Uterus (tissue), 4 donors: Measurements from ENCODE around the gene EED. TPM values are rescaled to one million over a fixed set of nuclear protein-coding genes. Genes with fewer than 3 reads are reported as not detected.

ENCODE experiments used
- DNase-seq, 2 donors: peaks; one replicate each; pipeline ENCODE4 v3.0.0-alpha.2; 2019 to 2020
- H3K27ac ChIP-seq, 2 donors: fragments of 200-600 bp; sonication (generic); 1 replicate in 1 of 2; 2 replicates in 1 of 2; pipeline ENCODE4 v1.5.1; 2016 to 2018
- H3K27me3 ChIP-seq, 2 donors: fragments of 200-600 bp; sonication (generic); one replicate each; pipeline ENCODE4 v1.5.1; 2018 to 2019; ENCODE audit warnings: control low read depth in 1 of 2
- H3K36me3 ChIP-seq, 2 donors: fragments of 200-600 bp; sonication (generic); one replicate each; pipeline ENCODE4 v1.5.1; 2019; ENCODE audit warnings: control low read depth in 1 of 2
- H3K4me1 ChIP-seq, 2 donors: fragments of 200-600 bp; sonication (generic); one replicate each; pipeline ENCODE4 v1.5.1; 2018 to 2019; ENCODE audit warnings: control low read depth in 1 of 2
- H3K4me3 ChIP-seq, 2 donors: fragments of 200-600 bp; sonication (generic); 1 replicate in 1 of 2; 2 replicates in 1 of 2; pipeline ENCODE4 v1.5.1; 2018 to 2019; ENCODE audit warnings: mild to moderate bottlenecking in 1 of 2
- H3K9me3 ChIP-seq, 2 donors: fragments of 200-600 bp; sonication (generic); one replicate each; pipeline ENCODE4 v1.5.1; 2019; ENCODE audit warnings: control low read depth in 1 of 2
- POLR2A ChIP-seq, 2 donors: fragments of 450-650 bp; IDR thresholded peaks; one replicate each; pipeline ENCODE4 v1.6.1; 2016; ENCODE audit warnings: antibody characterized with exemption in 2 of 2, mild to moderate bottlenecking in 1 of 2, moderate library complexity in 1 of 2
- intact Hi-C: fragments of 100-400 bp; cut with DNase I; formaldehyde crosslinking; loops from one replicate; pipeline ENCODE4 v1.15.1; 2023; ENCODE audit warnings: low total_unique reads
- total RNA-seq, 4 donors: library from RNA; depleted of rRNA in 3 of 4; stranded (reverse); fragments of >200 nt in 3 of 4; gene quantifications; one replicate each; pipeline versions ENCODE4 v1.1.0 to v1.2.4, GENCODE V29; 2014 to 2023
- TF ChIP-seq, protein P1 (sequence below), 4 experiments: fragments of 200-600 bp in 2 of 4; fragments of 450-650 bp in 2 of 4; sonication (generic) in 2 of 4; IDR thresholded peaks; one replicate each; pipeline ENCODE4 v1.5.1; 2016 to 2019; ENCODE audit warnings: antibody characterized with exemption in 4 of 4, mild to moderate bottlenecking in 2 of 4, moderate library complexity in 1 of 4
- donor health status: DM: yes; HTN: yes; CAD: no.

Gene EED
- total RNA-seq, 4 donors from 2014 or later: 16.4 to 53.8 (median 31.3) TPM

DNA sequence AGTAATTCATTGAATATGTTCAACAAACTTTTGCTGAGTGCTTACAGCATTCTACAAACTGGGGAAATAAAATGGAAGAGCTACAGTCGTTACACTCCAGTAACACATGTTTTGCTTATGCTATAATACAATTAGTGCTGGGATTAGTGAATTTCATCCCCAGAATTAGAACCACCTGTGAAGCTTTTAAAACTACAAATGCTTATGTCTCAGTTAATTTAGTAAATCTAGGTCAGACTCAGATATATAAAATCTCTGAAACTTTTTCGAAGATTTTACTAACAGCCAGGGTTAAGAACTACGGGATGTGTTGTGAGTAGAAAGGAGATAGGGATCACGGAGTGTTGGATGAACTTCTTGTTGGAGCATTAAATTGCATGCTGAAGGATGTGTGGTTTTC, 33.7 kb upstream of the EED start:
- no peak for TF ChIP-seq POLR2A (IDR thresholded peaks at IDR 0.05)
- TF ChIP-seq, protein P1, sequence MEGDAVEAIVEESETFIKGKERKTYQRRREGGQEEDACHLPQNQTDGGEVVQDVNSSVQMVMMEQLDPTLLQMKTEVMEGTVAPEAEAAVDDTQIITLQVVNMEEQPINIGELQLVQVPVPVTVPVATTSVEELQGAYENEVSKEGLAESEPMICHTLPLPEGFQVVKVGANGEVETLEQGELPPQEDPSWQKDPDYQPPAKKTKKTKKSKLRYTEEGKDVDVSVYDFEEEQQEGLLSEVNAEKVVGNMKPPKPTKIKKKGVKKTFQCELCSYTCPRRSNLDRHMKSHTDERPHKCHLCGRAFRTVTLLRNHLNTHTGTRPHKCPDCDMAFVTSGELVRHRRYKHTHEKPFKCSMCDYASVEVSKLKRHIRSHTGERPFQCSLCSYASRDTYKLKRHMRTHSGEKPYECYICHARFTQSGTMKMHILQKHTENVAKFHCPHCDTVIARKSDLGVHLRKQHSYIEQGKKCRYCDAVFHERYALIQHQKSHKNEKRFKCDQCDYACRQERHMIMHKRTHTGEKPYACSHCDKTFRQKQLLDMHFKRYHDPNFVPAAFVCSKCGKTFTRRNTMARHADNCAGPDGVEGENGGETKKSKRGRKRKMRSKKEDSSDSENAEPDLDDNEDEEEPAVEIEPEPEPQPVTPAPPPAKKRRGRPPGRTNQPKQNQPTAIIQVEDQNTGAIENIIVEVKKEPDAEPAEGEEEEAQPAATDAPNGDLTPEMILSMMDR (IDR thresholded peaks at IDR 0.05): no peak
- Histone ChIP-seq H3K27me3 (no peaks in the 10 kb centered on the region), H3K27ac (no peak overlapping the region), H3K9me3 (no peaks in the 10 kb centered on the region), H3K4me3 (no peak overlapping the region), H3K36me3 (no peaks in the 10 kb centered on the region), H3K4me1 (no peaks in the 10 kb centered on the region)
- intact Hi-C loops: no loop called here
- no peak for DNase-seq

DNA sequence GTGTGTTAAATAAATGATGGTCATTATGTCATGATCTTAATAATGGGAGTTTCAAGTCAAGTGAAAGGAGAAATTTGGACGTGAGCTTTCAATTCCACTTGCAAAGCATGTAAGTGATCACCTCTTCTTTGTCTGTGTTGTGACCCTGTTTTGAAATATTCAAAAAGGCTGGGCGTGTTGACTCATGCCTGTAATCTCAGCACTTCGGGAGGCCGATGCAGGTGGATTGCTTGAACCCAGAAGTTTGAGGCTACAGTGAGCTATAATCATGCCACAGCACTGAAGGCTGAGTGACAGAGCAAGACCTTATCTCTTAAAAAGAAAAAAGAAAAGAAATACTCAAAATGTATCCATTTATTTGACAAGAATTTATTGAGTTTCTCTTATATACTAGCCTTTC, 32.9 kb upstream of the EED start:
- Histone ChIP-seq H3K36me3 (no peaks in the 10 kb centered on the region), H3K4me3 (no peak overlapping the region), H3K27me3 (no peaks in the 10 kb centered on the region), H3K27ac (no peak overlapping the region), H3K9me3 (no peaks in the 10 kb centered on the region), H3K4me1 (no peaks in the 10 kb centered on the region)
- intact Hi-C loops: no loop called here
- TF ChIP-seq, protein P1 (IDR thresholded peaks at IDR 0.05): no peak
- no peak for TF ChIP-seq POLR2A (IDR thresholded peaks at IDR 0.05)
- no peak for DNase-seq

DNA sequence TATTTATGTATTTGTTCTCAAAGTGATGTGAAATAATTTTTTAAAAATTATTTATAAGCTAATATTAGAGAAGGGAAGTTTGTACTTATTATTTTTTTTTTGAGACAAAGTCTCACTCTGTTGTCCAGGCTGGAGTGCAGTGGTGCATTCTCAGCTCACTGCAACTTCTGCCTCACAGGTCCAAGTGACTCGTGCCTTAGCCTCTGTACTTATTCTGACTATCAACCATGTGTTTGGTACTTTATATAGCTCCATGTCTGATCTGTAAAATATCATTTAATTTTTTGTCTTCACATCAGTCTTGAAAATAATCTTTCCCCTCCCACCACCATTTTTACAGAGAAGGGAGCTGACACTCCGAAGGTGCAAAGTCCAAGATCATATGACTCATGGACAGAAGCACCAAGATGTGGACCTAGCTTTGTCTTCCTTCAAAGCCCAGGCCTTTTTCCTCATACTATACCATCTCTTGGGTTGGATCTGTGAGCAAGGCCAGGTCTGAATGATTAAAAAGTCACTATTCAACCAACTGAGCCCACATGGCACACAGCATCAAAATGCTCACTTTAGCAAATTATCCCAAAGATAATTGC, 32.4 kb upstream of the EED start:
- intact Hi-C loops: no loop called here
- Histone ChIP-seq H3K27ac (no peak overlapping the region), H3K9me3 (no peaks in the 10 kb centered on the region), H3K4me1 (no peaks in the 10 kb centered on the region), H3K27me3 (no peaks in the 10 kb centered on the region), H3K36me3 (no peaks in the 10 kb centered on the region), H3K4me3 (no peak overlapping the region)
- TF ChIP-seq POLR2A (IDR thresholded peaks at IDR 0.05): no peak
- TF ChIP-seq, protein P1 (IDR thresholded peaks at IDR 0.05): no peak
- no peak for DNase-seq

DNA sequence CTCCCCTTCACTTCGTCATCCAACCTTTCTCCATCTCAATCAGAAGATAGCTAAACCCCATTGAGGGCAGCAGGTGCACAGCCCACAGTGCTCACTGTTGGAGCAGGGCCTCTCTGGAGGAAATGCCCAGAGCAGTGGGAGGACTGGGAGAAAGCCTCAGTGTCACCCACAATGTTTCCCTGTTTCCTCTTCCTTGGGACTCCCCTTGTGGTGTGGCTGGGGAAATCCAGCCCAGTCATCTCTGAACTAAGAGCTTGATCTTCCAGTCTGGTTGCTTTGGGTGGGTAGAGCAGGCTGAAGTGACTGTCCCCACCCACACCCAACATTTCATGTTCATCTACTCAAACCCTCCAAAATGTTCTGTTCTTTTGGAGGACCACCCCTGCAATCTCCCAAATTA, 29.8 kb upstream of the EED start:
- intact Hi-C loops: no loop called here
- Histone ChIP-seq H3K4me3 (no peak overlapping the region), H3K27me3 (no peaks in the 10 kb centered on the region), H3K4me1 (no peaks in the 10 kb centered on the region), H3K36me3 (no peaks in the 10 kb centered on the region), H3K9me3 (no peaks in the 10 kb centered on the region), H3K27ac (no peak overlapping the region)
- no peak for DNase-seq
- TF ChIP-seq, protein P1 (IDR thresholded peaks at IDR 0.05): no peak
- no peak for TF ChIP-seq POLR2A (IDR thresholded peaks at IDR 0.05)

DNA sequence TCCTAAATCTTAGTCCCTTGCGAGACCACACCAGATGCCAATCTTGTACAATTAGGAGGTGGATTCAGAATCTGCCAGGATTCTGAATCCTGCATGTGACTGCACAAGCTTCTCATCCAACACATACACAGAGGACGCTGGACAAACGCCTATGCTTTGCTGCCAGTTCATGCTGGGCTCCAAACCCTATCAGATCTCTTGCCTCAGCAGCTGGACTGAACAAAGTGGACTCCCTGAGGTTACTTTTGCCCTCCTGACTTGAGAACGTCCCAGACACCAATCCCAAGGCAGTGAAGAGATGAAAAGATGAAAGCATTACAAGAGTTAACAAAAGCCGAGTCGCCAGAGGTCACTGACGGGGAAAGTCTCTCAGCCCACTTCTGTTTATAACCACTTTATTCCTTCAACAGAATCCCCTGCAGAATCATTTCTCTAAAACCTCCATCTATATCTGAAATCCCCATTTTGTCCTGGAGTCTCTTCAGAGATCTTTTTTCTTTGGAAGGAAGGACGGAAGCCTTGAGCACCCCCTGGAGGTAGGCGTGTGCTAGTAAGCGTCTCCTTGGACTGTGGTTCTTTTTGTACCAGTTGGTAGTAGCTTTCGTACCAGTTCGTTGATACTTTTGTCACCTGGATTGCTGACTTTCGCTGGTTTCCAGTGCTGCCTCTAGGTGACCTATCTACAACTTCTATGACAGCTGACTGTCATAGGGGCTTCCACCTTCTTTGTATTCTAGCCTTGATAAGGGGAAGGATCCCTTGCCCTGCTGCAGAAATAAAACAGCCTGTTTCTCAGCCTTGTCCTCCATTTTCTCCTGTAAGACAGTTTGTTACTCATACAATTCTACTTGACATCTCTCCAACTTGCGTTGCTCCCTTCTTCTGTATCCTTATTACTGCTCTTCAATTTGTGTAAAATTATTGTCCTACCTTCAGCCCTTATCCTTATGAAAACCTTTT, 26.1 kb upstream of the EED start:
- DNase-seq: peak; percentile 62 to 68
- Histone ChIP-seq H3K27ac (no peak overlapping the region), H3K9me3 (no peaks in the 10 kb centered on the region), H3K4me1 (no peaks in the 10 kb centered on the region), H3K4me3 (no peak overlapping the region), H3K27me3 (no peaks in the 10 kb centered on the region), H3K36me3 (no peaks in the 10 kb centered on the region)
- no peak for TF ChIP-seq POLR2A (IDR thresholded peaks at IDR 0.05)
- TF ChIP-seq, protein P1 (IDR thresholded peaks at IDR 0.05): peak; percentile 82 to 86 (median 84)
- intact Hi-C loops: no loop called here
